ENCODE measurements around the gene ADAM19.

DNA sequence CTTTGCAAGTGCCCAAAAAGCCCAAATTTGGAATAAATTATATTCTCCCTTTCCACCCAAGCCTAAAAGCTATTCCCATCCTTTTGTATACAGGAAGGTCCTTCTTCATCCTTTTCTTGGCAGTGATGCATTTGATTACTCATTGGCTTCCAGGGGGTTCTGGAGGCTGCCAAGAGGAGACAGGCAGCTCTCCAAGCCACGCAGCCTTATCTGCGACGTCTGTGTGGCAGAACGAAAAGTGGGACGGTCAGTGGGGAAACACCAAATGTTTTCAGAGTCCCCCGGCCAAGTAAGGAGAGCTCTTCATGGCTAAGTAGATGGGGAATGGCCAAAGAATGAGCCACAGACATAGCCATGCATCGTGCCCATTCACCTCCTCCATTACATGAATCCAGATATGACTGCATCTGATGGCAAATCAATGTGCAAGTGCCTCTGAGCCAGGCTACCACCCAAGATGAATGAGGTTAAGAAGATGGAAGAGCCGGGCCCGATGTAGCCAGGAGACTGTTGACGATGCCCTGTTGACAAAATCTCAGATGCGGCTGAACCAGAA lies 12.1 kb downstream of the ADAM19 start:
- TF ChIP-seq, protein P1, sequence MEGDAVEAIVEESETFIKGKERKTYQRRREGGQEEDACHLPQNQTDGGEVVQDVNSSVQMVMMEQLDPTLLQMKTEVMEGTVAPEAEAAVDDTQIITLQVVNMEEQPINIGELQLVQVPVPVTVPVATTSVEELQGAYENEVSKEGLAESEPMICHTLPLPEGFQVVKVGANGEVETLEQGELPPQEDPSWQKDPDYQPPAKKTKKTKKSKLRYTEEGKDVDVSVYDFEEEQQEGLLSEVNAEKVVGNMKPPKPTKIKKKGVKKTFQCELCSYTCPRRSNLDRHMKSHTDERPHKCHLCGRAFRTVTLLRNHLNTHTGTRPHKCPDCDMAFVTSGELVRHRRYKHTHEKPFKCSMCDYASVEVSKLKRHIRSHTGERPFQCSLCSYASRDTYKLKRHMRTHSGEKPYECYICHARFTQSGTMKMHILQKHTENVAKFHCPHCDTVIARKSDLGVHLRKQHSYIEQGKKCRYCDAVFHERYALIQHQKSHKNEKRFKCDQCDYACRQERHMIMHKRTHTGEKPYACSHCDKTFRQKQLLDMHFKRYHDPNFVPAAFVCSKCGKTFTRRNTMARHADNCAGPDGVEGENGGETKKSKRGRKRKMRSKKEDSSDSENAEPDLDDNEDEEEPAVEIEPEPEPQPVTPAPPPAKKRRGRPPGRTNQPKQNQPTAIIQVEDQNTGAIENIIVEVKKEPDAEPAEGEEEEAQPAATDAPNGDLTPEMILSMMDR (IDR thresholded peaks at IDR 0.05) = no peak
- TF ChIP-seq SIN3A (IDR thresholded peaks at IDR 0.05; ENCODE audit: borderline replicate concordance, insufficient read depth, low read depth, low read length) = no peak
- TF ChIP-seq POLR2AphosphoS5 (IDR thresholded peaks at IDR 0.05; ENCODE audit: low read depth, low read length) = no peak
- TF ChIP-seq, protein P2, sequence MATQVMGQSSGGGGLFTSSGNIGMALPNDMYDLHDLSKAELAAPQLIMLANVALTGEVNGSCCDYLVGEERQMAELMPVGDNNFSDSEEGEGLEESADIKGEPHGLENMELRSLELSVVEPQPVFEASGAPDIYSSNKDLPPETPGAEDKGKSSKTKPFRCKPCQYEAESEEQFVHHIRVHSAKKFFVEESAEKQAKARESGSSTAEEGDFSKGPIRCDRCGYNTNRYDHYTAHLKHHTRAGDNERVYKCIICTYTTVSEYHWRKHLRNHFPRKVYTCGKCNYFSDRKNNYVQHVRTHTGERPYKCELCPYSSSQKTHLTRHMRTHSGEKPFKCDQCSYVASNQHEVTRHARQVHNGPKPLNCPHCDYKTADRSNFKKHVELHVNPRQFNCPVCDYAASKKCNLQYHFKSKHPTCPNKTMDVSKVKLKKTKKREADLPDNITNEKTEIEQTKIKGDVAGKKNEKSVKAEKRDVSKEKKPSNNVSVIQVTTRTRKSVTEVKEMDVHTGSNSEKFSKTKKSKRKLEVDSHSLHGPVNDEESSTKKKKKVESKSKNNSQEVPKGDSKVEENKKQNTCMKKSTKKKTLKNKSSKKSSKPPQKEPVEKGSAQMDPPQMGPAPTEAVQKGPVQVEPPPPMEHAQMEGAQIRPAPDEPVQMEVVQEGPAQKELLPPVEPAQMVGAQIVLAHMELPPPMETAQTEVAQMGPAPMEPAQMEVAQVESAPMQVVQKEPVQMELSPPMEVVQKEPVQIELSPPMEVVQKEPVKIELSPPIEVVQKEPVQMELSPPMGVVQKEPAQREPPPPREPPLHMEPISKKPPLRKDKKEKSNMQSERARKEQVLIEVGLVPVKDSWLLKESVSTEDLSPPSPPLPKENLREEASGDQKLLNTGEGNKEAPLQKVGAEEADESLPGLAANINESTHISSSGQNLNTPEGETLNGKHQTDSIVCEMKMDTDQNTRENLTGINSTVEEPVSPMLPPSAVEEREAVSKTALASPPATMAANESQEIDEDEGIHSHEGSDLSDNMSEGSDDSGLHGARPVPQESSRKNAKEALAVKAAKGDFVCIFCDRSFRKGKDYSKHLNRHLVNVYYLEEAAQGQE (IDR thresholded peaks at IDR 0.05; ENCODE audit: insufficient read depth in 1 of 2, low read depth in 2 of 2, low read length in 1 of 2) = no peak
- no peak for TF ChIP-seq TCF7L2 (IDR thresholded peaks at IDR 0.05; ENCODE audit: low read depth, low read length)

All from Panc1 (cell line).